Endometrial microvascular endothelial cells (primary cell): ENCODE measurements around the gene SKOR2. TPM values are rescaled to one million over a fixed set of nuclear protein-coding genes. Genes with fewer than 3 reads are reported as not detected.

Experiments
- in situ Hi-C: cut with HindIII; loops from 2 replicates; pipeline ENCODE4 v1.10.0; 2017; ENCODE audit warnings: low sequenced_read_pairs, low pct_unique_long_range_greater_than_20kb; ENCODE audit errors: inconsistent ontology term
- total RNA-seq: library from RNA; depleted of rRNA; stranded (reverse); fragments of >200 nt; gene quantifications from one replicate; pipeline ENCODE4 v1.2.3, GENCODE V29; 2015; ENCODE audit errors: inconsistent ontology term

The SKOR2 gene
- not detected for total RNA-seq

GRCh38 chr18:47251289-47252120, at the start of gene SKOR2:
TSS of gene SKOR2 (minus strand) at chr18:47251660. CDS start at chr18:47249183, 2,477 bp downstream.
- in situ Hi-C loops: loop anchor here (25.0 kb wide), 1 partner anchor 461 kb away; no protein-coding TSS in a partner anchor

GRCh38 chr18:47296462-47296861, 45.0 kb upstream of the SKOR2 start:
- in situ Hi-C loops: no loop called here

- in situ Hi-C loops: no loop called here
These were observed 43.3 kb upstream of the SKOR2 start for GRCh38 chr18:47294801-47295200.

- in situ Hi-C loops: no loop called here
These were observed 37.3 kb upstream of the SKOR2 start for GRCh38 chr18:47288741-47289140.

- in situ Hi-C loops: no loop called here
These were observed 36.6 kb upstream of the SKOR2 start for GRCh38 chr18:47287911-47288585.

- in situ Hi-C loops: no loop called here
These were observed 35.4 kb upstream of the SKOR2 start for GRCh38 chr18:47286776-47287410.

GRCh38 chr18:47285456-47285855, 34.0 kb upstream of the SKOR2 start:
- in situ Hi-C loops: no loop called here

- in situ Hi-C loops: no loop called here
These were observed 33.4 kb upstream of the SKOR2 start for GRCh38 chr18:47284721-47285395.

GRCh38 chr18:47283476-47283875, 32.0 kb upstream of the SKOR2 start:
- in situ Hi-C loops: no loop called here

- in situ Hi-C loops: no loop called here
These were observed 28.7 kb upstream of the SKOR2 start for GRCh38 chr18:47280121-47280520.

- in situ Hi-C loops: loop anchor here (25.0 kb wide), 1 partner anchor 437 kb away; no protein-coding TSS in a partner anchor
These were observed 23.5 kb upstream of the SKOR2 start for GRCh38 chr18:47274961-47275360.

GRCh38 chr18:47265197-47265596, 13.7 kb upstream of the SKOR2 start:
- in situ Hi-C loops: loop anchor here (25.0 kb wide), 1 partner anchor 447 kb away; no protein-coding TSS in a partner anchor

GRCh38 chr18:47264308-47264700, 12.8 kb upstream of the SKOR2 start:
- in situ Hi-C loops: loop anchor here (25.0 kb wide), 1 partner anchor 448 kb away; no protein-coding TSS in a partner anchor

- in situ Hi-C loops: loop anchor here (25.0 kb wide), 1 partner anchor 449 kb away; no protein-coding TSS in a partner anchor
These were observed 12.2 kb upstream of the SKOR2 start for GRCh38 chr18:47263430-47264307.

GRCh38 chr18:47263150-47263429, 11.6 kb upstream of the SKOR2 start:
- in situ Hi-C loops: loop anchor here (25.0 kb wide), 1 partner anchor 449 kb away; no protein-coding TSS in a partner anchor

GRCh38 chr18:47262301-47263149, 11.1 kb upstream of the SKOR2 start:
- in situ Hi-C loops: loop anchor here (25.0 kb wide), 1 partner anchor 450 kb away; no protein-coding TSS in a partner anchor

- in situ Hi-C loops: loop anchor here (25.0 kb wide), 1 partner anchor 450 kb away; no protein-coding TSS in a partner anchor
These were observed 10.4 kb upstream of the SKOR2 start for GRCh38 chr18:47261902-47262300.
